HG03135 (cell line): Measurements from ENCODE around the gene ATF7IP2.
"Not testable (repeated sequence)": the region's sequence is repeated elsewhere in the genome, so short reads cannot be mapped to it uniquely, and the experiment has no call there.

ENCODE experiments used
- ATAC-seq: cut with Tn5 transposase; IDR thresholded peaks from one replicate; pipeline ENCODE4 v1.9.1; 2021; ENCODE audit warnings: mild to moderate bottlenecking, moderate library complexity; ENCODE audit not compliant: unreplicated experiment

Gene ATF7IP2

GRCh38 chr16:10505286-10505685 lies 119.4 kb downstream of the ATF7IP2 start:
- ATAC-seq = not testable (repeated sequence)

GRCh38 chr16:10509534-10510025 lies 123.7 kb downstream of the ATF7IP2 start:
- ATAC-seq = peak; percentile 92

GRCh38 chr16:10510279-10510678 lies 124.4 kb downstream of the ATF7IP2 start:
- no peak for ATAC-seq

GRCh38 chr16:10511829-10512228 lies 126.0 kb downstream of the ATF7IP2 start:
- no peak for ATAC-seq

GRCh38 chr16:10514369-10515055 lies 128.7 kb downstream of the ATF7IP2 start:
- ATAC-seq = no peak

- no peak for ATAC-seq
Measured at GRCh38 chr16:10517868-10518267, 132.0 kb downstream of the ATF7IP2 start.

- no peak for ATAC-seq
Measured at GRCh38 chr16:10518479-10519041, 132.7 kb downstream of the ATF7IP2 start.

- ATAC-seq = no peak
Measured at GRCh38 chr16:10519297-10519696, 133.4 kb downstream of the ATF7IP2 start.

- no peak for ATAC-seq
Measured at GRCh38 chr16:10519929-10520868, 134.3 kb downstream of the ATF7IP2 start.

- no peak for ATAC-seq
Measured at GRCh38 chr16:10520869-10521578, 135.2 kb downstream of the ATF7IP2 start.

GRCh38 chr16:10521681-10522274 lies 135.9 kb downstream of the ATF7IP2 start:
- no peak for ATAC-seq

GRCh38 chr16:10522966-10523365 lies 137.1 kb downstream of the ATF7IP2 start:
- ATAC-seq = no peak

- no peak for ATAC-seq
Measured at GRCh38 chr16:10525214-10525825, 139.5 kb downstream of the ATF7IP2 start.

GRCh38 chr16:10526962-10527361 lies 141.1 kb downstream of the ATF7IP2 start:
- ATAC-seq = no peak

- ATAC-seq = no peak
Measured at GRCh38 chr16:10528635-10529034, 142.8 kb downstream of the ATF7IP2 start.

GRCh38 chr16:10529895-10530669 lies 144.2 kb downstream of the ATF7IP2 start:
- ATAC-seq = no peak

GRCh38 chr16:10530685-10531084 lies 144.8 kb downstream of the ATF7IP2 start:
- ATAC-seq = no peak

GRCh38 chr16:10531582-10531981 lies 145.7 kb downstream of the ATF7IP2 start:
- ATAC-seq = no peak
